Liver (tissue), 9 donors: ENCODE results near the gene RABL3. TPM values are rescaled to one million over a fixed set of nuclear protein-coding genes. Genes with fewer than 3 reads are reported as not detected.

Experiments
- DNase-seq: peaks from one replicate; pipeline ENCODE4 v3.0.0-alpha.2; 2017; ENCODE audit warnings: low spot score
- H3K27ac ChIP-seq, 2 donors: one replicate each; pipeline ENCODE4 v1.7.0; 2013; ENCODE audit warnings: inconsistent platforms in 2 of 2, low read length in 2 of 2, control low read depth in 1 of 2, low read depth in 1 of 2, mild to moderate bottlenecking in 1 of 2
- H3K27me3 ChIP-seq, 4 donors: one replicate each; pipeline versions ENCODE4 v1.6.1 to v1.7.0; 2013; ENCODE audit warnings: low read length in 3 of 4, inconsistent platforms in 1 of 4, mild to moderate bottlenecking in 1 of 4, moderate library complexity in 1 of 4; ENCODE audit not compliant: control insufficient read depth in 4 of 4, insufficient read depth in 4 of 4
- H3K36me3 ChIP-seq, 4 donors: one replicate each; pipeline versions ENCODE4 v1.6.1 to v1.7.0; 2013; ENCODE audit warnings: low read length in 3 of 4, mild to moderate bottlenecking in 3 of 4, low read depth in 1 of 4, moderate library complexity in 1 of 4; ENCODE audit not compliant: control insufficient read depth in 4 of 4, insufficient read depth in 3 of 4
- H3K4me1 ChIP-seq, 4 donors: one replicate each; pipeline versions ENCODE4 v1.6.1 to v1.7.0; 2013; ENCODE audit warnings: low read length in 3 of 4, mild to moderate bottlenecking in 3 of 4, moderate library complexity in 1 of 4; ENCODE audit not compliant: control insufficient read depth in 4 of 4, insufficient read depth in 4 of 4
- H3K4me3 ChIP-seq, 3 donors: one replicate each; pipeline versions ENCODE4 v1.6.1 to v1.7.0; 2013; ENCODE audit warnings: low read length in 3 of 3, control low read depth in 1 of 3, low read depth in 1 of 3, mild to moderate bottlenecking in 1 of 3
- H3K9ac ChIP-seq, 2 donors: one replicate each; pipeline ENCODE4 v1.7.0; 2013; ENCODE audit warnings: low read length in 2 of 2, mild to moderate bottlenecking in 2 of 2, moderate library complexity in 2 of 2, control low read depth in 1 of 2, low read depth in 1 of 2
- H3K9me3 ChIP-seq, 4 donors: one replicate each; pipeline versions ENCODE4 v1.6.1 to v1.7.0; 2013; ENCODE audit warnings: low read length in 3 of 4; ENCODE audit not compliant: control insufficient read depth in 4 of 4
- ATF3 ChIP-seq: IDR thresholded peaks from 2 replicates; pipeline ENCODE4 v1.6.1; 2016; ENCODE audit warnings: antibody characterized with exemption
- CTCF ChIP-seq: fragments of 150-350 bp; IDR thresholded peaks from 2 replicates; pipeline ENCODE4 v1.5.1; 2017; ENCODE audit warnings: improper control_type of control experiment, low read depth, low read length; ENCODE audit not compliant: missing input control
- EGR1 ChIP-seq, 2 donors: IDR thresholded peaks; 2 replicates each; pipeline ENCODE4 v1.6.1; 2016 to 2018; ENCODE audit warnings: antibody characterized with exemption in 2 of 2, low read depth in 2 of 2
- FOXA1 ChIP-seq: IDR thresholded peaks from 2 replicates; pipeline ENCODE4 v1.6.1; 2016; ENCODE audit warnings: antibody characterized with exemption
- FOXA2 ChIP-seq: IDR thresholded peaks from 2 replicates; pipeline ENCODE4 v1.6.1; 2016; ENCODE audit warnings: antibody characterized with exemption
- GABPA ChIP-seq, 2 donors: IDR thresholded peaks in 1 of 2; conservative IDR thresholded peaks in 1 of 2; 2 replicates each; pipeline ENCODE4 v1.6.1; 2016; ENCODE audit warnings: antibody characterized with exemption in 2 of 2, mild to moderate bottlenecking in 1 of 2, moderate library complexity in 1 of 2
- HNF4A ChIP-seq, 2 donors: conservative IDR thresholded peaks; 2 replicates each; pipeline ENCODE4 v1.6.1; 2016; ENCODE audit warnings: antibody characterized with exemption in 2 of 2, mild to moderate bottlenecking in 2 of 2
- HNF4G ChIP-seq: IDR thresholded peaks from 2 replicates; pipeline ENCODE4 v1.6.1; 2016; ENCODE audit warnings: antibody characterized with exemption
- JUND ChIP-seq, 2 donors: IDR thresholded peaks; 2 replicates each; pipeline ENCODE4 v1.6.1; 2016; ENCODE audit warnings: antibody characterized with exemption in 2 of 2
- MAX ChIP-seq: IDR thresholded peaks from 2 replicates; pipeline ENCODE4 v1.6.1; 2016; ENCODE audit warnings: antibody characterized with exemption
- NR2F2 ChIP-seq: IDR thresholded peaks from 2 replicates; pipeline ENCODE4 v1.6.1; 2016; ENCODE audit warnings: antibody characterized with exemption
- RAD21 ChIP-seq, 2 donors: IDR thresholded peaks; 2 replicates each; pipeline ENCODE4 v1.6.1; 2016; ENCODE audit warnings: antibody characterized with exemption in 2 of 2, mild to moderate bottlenecking in 2 of 2
- REST ChIP-seq: IDR thresholded peaks from 2 replicates; pipeline ENCODE4 v1.6.1; 2016; ENCODE audit warnings: antibody characterized with exemption, mild to moderate bottlenecking
- RXRA ChIP-seq, 2 donors: IDR thresholded peaks; 2 replicates each; pipeline ENCODE4 v1.6.1; 2017 to 2018; ENCODE audit warnings: antibody characterized with exemption in 2 of 2, mild to moderate bottlenecking in 1 of 2
- SP1 ChIP-seq: IDR thresholded peaks from 2 replicates; pipeline ENCODE4 v1.6.1; 2018; ENCODE audit warnings: antibody characterized with exemption, mild to moderate bottlenecking
- TAF1 ChIP-seq: conservative IDR thresholded peaks from 2 replicates; pipeline ENCODE4 v1.6.1; 2016; ENCODE audit warnings: antibody characterized with exemption, mild to moderate bottlenecking
- YY1 ChIP-seq: IDR thresholded peaks from 2 replicates; pipeline ENCODE4 v1.6.1; 2016; ENCODE audit warnings: antibody characterized with exemption, mild to moderate bottlenecking
- ZBTB33 ChIP-seq: IDR thresholded peaks from 2 replicates; pipeline ENCODE4 v1.6.1; 2016; ENCODE audit warnings: antibody characterized with exemption
- polyA plus RNA-seq, 2 donors: library from polyadenylated mRNA; stranded (reverse) in 1 of 2; unstranded in 1 of 2; fragments of 200-250 nt in 1 of 2; fragments of >200 nt in 1 of 2; fragmentation: Nextera tagmentation in 1 of 2; extraction: Ambion mirVana in 1 of 2; gene quantifications; one replicate each; pipeline versions ENCODE4 v1.2.1 to v1.2.3, GENCODE V29; 2013 to 2015
- total RNA-seq, 2 donors: library from RNA; depleted of rRNA; stranded (reverse); fragments of >200 nt; gene quantifications; one replicate each; pipeline ENCODE4 v1.2.3, GENCODE V29; 2014
- donor health status: healthy.
- donor health status: healthy.
- donor health status: healthy.
- donor health status: healthy.
- donor health status: healthy.

Gene RABL3
- total and polyA plus RNA-seq, 4 donors: 8.6 to 14.1 (median 13.1) TPM

- no peak overlapping the region for H3K27ac ChIP-seq
Observed at GRCh38 chr3:120688121-120688520, 54.2 kb downstream of the RABL3 start.

More at GRCh38 chr3:120688121-120688520, 54.2 kb downstream of the RABL3 start:
- Histone ChIP-seq H3K4me1 (peaks cover 6 to 16% (median 9%) of the 10 kb centered on the region in 4 donors), H3K27me3 (no peaks in the 10 kb centered on the region), H3K4me3 (no peak overlapping the region), H3K9ac (no peak overlapping the region), H3K36me3 (no peaks in the 10 kb centered on the region), H3K9me3 (no peaks in the 10 kb centered on the region)
- no peak for TF ChIP-seq FOXA2
- no peak for TF ChIP-seq RAD21 (IDR thresholded peaks at IDR 0.05)
- no peak for TF ChIP-seq YY1
- TF ChIP-seq TAF1: no peak
- no peak for TF ChIP-seq ATF3
- TF ChIP-seq RXRA (IDR thresholded peaks at IDR 0.05): no peak
- TF ChIP-seq ZBTB33: no peak
- no peak for TF ChIP-seq REST
- no peak for TF ChIP-seq CTCF
- no peak for TF ChIP-seq JUND (IDR thresholded peaks at IDR 0.05)
- no peak for TF ChIP-seq MAX
- no peak for TF ChIP-seq SP1
- no peak for TF ChIP-seq FOXA1
- no peak for TF ChIP-seq HNF4A (conservative IDR thresholded peaks at IDR 0.05)
- TF ChIP-seq NR2F2: no peak
- TF ChIP-seq EGR1 (IDR thresholded peaks at IDR 0.05; ENCODE audit: low read depth in 2 of 2): no peak
- no peak for TF ChIP-seq HNF4G
- TF ChIP-seq GABPA (IDR thresholded peaks at IDR 0.05 in 1 of 2, conservative IDR thresholded peaks at IDR 0.05 in 1 of 2): no peak
- no peak for DNase-seq
